ENCODE measurements around the gene MRPL28. TPM values are rescaled to one million over a fixed set of nuclear protein-coding genes. Genes with fewer than 3 reads are reported as not detected.

Gene MRPL28
- total RNA-seq, 1 donor from 2014 or later = 82.2 TPM

DNA sequence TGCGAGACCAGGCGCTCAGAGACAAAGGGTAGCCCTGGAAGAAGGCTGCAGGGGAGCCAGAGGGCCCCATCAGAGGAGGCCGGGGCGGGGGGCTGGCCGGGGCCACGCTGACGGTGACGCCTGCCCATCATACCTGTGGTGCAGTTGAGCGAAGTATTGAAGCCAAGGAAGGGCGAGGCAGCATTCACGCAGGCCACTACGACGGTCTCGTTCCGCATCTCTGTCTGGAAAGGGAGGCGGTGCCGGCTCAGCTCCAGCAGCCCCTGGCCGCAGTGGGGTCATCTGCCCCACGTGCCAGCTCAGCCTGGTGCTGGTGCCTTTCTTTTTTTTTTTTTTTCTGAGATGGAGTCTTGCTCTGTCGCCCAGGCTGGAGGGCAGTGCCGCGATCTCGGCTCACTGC is 4.9 kb upstream of the MRPL28 start:
- no peaks in the 10 kb centered on the region for H3K36me3 ChIP-seq
- no peaks in the 10 kb centered on the region for H3K9me3 ChIP-seq (ENCODE audit: low read depth)
- no peak overlapping the region for H3K27ac ChIP-seq
- H3K79me2 ChIP-seq (ENCODE audit: low read depth) = peaks cover 16% of the 10 kb centered on the region
- H3K9ac ChIP-seq = no peak overlapping the region
- H2AFZ ChIP-seq (replicated peaks) = no peak overlapping the region
- H3K27me3 ChIP-seq = no peaks in the 10 kb centered on the region
- no peak overlapping the region for H3K4me3 Mint-ChIP-seq
- H3K4me3 ChIP-seq = no peak overlapping the region
- H3K4me1 Mint-ChIP-seq = peaks cover 12% of the 10 kb centered on the region
- H3K9me3 Mint-ChIP-seq = no peaks in the 10 kb centered on the region
- no peak overlapping the region for H3K27ac Mint-ChIP-seq
- peaks cover 5% of the 10 kb centered on the region for H3F3A ChIP-seq (ENCODE audit: low read depth)
- TF ChIP-seq, protein P1, sequence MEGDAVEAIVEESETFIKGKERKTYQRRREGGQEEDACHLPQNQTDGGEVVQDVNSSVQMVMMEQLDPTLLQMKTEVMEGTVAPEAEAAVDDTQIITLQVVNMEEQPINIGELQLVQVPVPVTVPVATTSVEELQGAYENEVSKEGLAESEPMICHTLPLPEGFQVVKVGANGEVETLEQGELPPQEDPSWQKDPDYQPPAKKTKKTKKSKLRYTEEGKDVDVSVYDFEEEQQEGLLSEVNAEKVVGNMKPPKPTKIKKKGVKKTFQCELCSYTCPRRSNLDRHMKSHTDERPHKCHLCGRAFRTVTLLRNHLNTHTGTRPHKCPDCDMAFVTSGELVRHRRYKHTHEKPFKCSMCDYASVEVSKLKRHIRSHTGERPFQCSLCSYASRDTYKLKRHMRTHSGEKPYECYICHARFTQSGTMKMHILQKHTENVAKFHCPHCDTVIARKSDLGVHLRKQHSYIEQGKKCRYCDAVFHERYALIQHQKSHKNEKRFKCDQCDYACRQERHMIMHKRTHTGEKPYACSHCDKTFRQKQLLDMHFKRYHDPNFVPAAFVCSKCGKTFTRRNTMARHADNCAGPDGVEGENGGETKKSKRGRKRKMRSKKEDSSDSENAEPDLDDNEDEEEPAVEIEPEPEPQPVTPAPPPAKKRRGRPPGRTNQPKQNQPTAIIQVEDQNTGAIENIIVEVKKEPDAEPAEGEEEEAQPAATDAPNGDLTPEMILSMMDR (IDR thresholded peaks at IDR 0.05) = no peak
- TF ChIP-seq EZH2 (IDR thresholded peaks at IDR 0.05) (no peak), EZH2phosphoT487 (IDR thresholded peaks at IDR 0.05) (no peak)
- peaks cover 4% of the 10 kb centered on the region for H3K27me3 Mint-ChIP-seq (ENCODE audit: insufficient read depth, low read depth)
- H3K36me3 Mint-ChIP-seq = peaks cover 2% of the 10 kb centered on the region
- peaks cover 10% of the 10 kb centered on the region for H3K4me1 ChIP-seq
- H4K20me1 ChIP-seq (ENCODE audit: low read depth) = peaks cover 22% of the 10 kb centered on the region
- DNase-seq (ENCODE audit: low spot score) = no peak
- no peak overlapping the region for H3K4me2 ChIP-seq

DNA sequence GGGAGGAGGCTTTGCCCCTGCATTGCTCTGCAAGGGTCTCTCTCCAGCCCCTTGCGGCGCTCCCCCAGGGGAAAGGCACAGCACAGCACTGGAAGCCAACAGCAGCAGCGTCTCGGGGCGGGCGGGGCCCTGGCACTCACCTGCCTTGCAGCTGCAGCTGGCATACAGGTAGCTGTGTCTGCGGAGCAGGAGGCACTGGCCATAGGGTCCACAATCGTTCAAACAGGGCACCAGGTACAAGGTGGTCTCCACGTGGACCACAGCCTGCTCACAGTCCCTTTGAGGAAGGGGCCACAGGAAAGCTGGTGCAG is 4.2 kb upstream of the MRPL28 start:
- H3F3A ChIP-seq (ENCODE audit: low read depth) = peaks cover 5% of the 10 kb centered on the region
- no peak overlapping the region for H3K4me3 Mint-ChIP-seq
- H3K4me1 Mint-ChIP-seq = peaks cover 9% of the 10 kb centered on the region
- peaks cover 10% of the 10 kb centered on the region for H3K4me1 ChIP-seq
- no peaks in the 10 kb centered on the region for H3K36me3 ChIP-seq
- peaks cover 2% of the 10 kb centered on the region for H3K36me3 Mint-ChIP-seq
- H3K27ac Mint-ChIP-seq = no peak overlapping the region
- TF ChIP-seq EZH2phosphoT487 (IDR thresholded peaks at IDR 0.05) (no peak), EZH2 (IDR thresholded peaks at IDR 0.05) (no peak)
- TF ChIP-seq, protein P1 (IDR thresholded peaks at IDR 0.05) = no peak
- peaks cover 20% of the 10 kb centered on the region for H4K20me1 ChIP-seq (ENCODE audit: low read depth)
- no peak overlapping the region for H3K27ac ChIP-seq
- no peaks in the 10 kb centered on the region for H3K9me3 ChIP-seq (ENCODE audit: low read depth)
- peaks cover 2% of the 10 kb centered on the region for H3K27me3 Mint-ChIP-seq (ENCODE audit: insufficient read depth, low read depth)
- DNase-seq (ENCODE audit: low spot score) = no peak
- no peak overlapping the region for H3K4me2 ChIP-seq
- H3K27me3 ChIP-seq = no peaks in the 10 kb centered on the region
- H3K4me3 ChIP-seq = no peak overlapping the region
- H3K9me3 Mint-ChIP-seq = no peaks in the 10 kb centered on the region
- peaks cover 10% of the 10 kb centered on the region for H3K79me2 ChIP-seq (ENCODE audit: low read depth)
- H2AFZ ChIP-seq (replicated peaks) = no peak overlapping the region
- H3K9ac ChIP-seq = no peak overlapping the region

DNA sequence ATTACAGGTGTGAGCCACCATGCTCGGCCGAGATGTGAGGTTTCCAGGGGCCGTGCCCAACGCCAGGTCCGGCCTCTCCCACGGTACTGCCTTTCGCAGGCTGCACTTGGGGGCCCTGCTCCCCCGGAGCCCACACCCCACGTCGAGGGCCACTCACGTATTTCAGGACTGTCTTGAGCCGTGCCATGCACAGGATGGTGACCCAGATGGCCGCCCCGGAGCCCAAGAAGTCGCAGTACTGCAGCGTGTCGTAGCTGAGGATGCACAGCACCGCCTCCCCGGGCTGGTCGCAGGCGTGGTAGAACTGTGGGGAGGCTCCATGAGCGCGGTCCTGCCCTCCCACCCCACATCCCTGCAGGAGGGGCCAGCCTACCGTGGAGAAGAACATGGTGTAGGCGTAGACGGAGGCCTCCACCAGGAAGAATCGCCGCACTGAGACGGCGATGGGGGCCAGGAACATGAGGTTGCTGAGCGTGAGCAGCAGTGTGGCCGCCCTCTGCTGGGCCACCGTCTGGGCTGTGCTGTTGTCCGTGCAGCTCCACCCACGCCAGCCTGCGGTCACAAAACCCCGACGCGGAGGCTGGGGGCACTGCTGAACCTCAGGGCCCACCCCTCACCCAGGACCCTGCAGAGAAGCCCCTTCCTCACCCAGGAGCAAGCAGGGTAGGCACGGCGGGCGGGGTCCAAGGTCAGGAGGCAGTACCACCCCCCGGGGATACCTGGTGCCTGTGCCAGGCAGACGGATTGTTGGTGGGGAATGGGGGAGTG is 3.7 kb upstream of the MRPL28 start:
- no peaks in the 10 kb centered on the region for H3K9me3 Mint-ChIP-seq
- H3K27me3 Mint-ChIP-seq (ENCODE audit: insufficient read depth, low read depth) = peaks cover 5% of the 10 kb centered on the region
- Histone ChIP-seq H2AFZ (replicated peaks) (no peak overlapping the region), H3K27ac (no peak overlapping the region), H3K79me2 (ENCODE audit: low read depth) (peaks cover 5% of the 10 kb centered on the region), H3K27me3 (no peaks in the 10 kb centered on the region), H3K9me3 (ENCODE audit: low read depth) (no peaks in the 10 kb centered on the region), H3K4me1 (peaks cover 6% of the 10 kb centered on the region), H3K4me2 (no peak overlapping the region), H3K36me3 (no peaks in the 10 kb centered on the region), H4K20me1 (ENCODE audit: low read depth) (peaks cover 20% of the 10 kb centered on the region), H3F3A (ENCODE audit: low read depth) (peaks cover 5% of the 10 kb centered on the region), H3K4me3 (no peak overlapping the region), H3K9ac (no peak overlapping the region)
- H3K36me3 Mint-ChIP-seq = peaks cover 2% of the 10 kb centered on the region
- peaks cover 9% of the 10 kb centered on the region for H3K4me1 Mint-ChIP-seq
- H3K27ac Mint-ChIP-seq = no peak overlapping the region
- no peak overlapping the region for H3K4me3 Mint-ChIP-seq
- no peak for DNase-seq (ENCODE audit: low spot score)
- TF ChIP-seq EZH2phosphoT487 (IDR thresholded peaks at IDR 0.05) (no peak), EZH2 (IDR thresholded peaks at IDR 0.05) (no peak)
- TF ChIP-seq, protein P1 (IDR thresholded peaks at IDR 0.05) = no peak

Measured in neural progenitor cell (in vitro differentiated cells).